ENCODE measurements around the gene SLC4A5.

Gene SLC4A5

DNA sequence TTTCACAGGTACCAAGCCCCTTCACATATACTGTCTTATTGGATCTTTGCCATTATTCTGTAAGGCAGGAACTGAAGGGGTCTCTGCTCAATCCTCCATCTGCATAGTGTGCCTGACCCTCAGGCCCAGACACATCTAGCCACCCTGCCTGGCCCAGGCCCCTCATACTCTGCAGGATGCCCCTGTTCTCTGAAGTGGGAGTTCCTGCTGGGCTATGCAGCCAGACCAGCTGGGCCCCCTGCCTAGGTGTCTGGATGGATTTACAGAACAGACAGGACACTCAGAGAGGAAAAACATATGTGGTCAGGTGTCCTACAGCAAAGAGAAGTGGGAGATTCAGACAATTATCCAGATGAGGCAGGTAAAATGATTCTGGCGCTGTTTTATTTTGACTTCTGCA, 42.0 kb downstream of the SLC4A5 start:
- Histone ChIP-seq H3K9me3 (ENCODE audit: control insufficient read depth in 2 of 2, low read length in 2 of 2) (peaks cover 0 to 4% of the 10 kb centered on the region in 2 donors), H3K27ac (ENCODE audit: low read depth in 2 of 2, low read length in 2 of 2) (no peak overlapping the region), H3K27me3 (ENCODE audit: control insufficient read depth in 2 of 2, insufficient read depth in 2 of 2, low read length in 2 of 2) (no peaks in the 10 kb centered on the region), H3K36me3 (ENCODE audit: control insufficient read depth in 2 of 2, insufficient read depth in 2 of 2, low read length in 2 of 2) (no peaks in the 10 kb centered on the region), H3K4me1 (ENCODE audit: control insufficient read depth in 2 of 2, insufficient read depth in 2 of 2, low read length in 2 of 2) (no peaks in the 10 kb centered on the region), H3K9ac (ENCODE audit: low read depth in 1 of 2, low read length in 2 of 2) (no peak overlapping the region), H3K4me3 (ENCODE audit: low read length in 2 of 2) (no peak overlapping the region)

DNA sequence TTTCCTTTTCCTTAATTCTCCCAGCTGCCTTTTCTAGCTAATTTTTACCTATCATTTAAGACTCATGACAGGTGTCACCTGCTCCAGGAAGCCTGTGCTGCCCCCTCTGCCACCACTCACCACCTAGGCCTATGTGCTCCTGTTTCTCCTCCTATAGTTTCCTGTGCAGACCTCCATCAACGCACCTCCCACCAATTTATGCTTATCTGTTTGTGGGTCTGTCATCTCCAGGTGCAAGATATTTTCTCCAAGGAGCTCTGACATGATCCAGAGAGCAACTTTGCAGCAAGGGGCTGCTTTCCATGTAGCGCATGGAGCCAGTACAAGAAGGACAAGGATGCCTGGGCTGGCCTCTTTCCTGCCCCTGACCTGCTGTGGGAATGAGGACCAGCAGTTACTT, 42.7 kb downstream of the SLC4A5 start:
- Histone ChIP-seq H3K9me3 (ENCODE audit: control insufficient read depth in 2 of 2, low read length in 2 of 2) (peaks cover 0 to 4% of the 10 kb centered on the region in 2 donors), H3K27ac (ENCODE audit: low read depth in 2 of 2, low read length in 2 of 2) (no peak overlapping the region), H3K4me1 (ENCODE audit: control insufficient read depth in 2 of 2, insufficient read depth in 2 of 2, low read length in 2 of 2) (no peaks in the 10 kb centered on the region), H3K36me3 (ENCODE audit: control insufficient read depth in 2 of 2, insufficient read depth in 2 of 2, low read length in 2 of 2) (no peaks in the 10 kb centered on the region), H3K27me3 (ENCODE audit: control insufficient read depth in 2 of 2, insufficient read depth in 2 of 2, low read length in 2 of 2) (no peaks in the 10 kb centered on the region), H3K9ac (ENCODE audit: low read depth in 1 of 2, low read length in 2 of 2) (no peak overlapping the region), H3K4me3 (ENCODE audit: low read length in 2 of 2) (no peak overlapping the region)

DNA sequence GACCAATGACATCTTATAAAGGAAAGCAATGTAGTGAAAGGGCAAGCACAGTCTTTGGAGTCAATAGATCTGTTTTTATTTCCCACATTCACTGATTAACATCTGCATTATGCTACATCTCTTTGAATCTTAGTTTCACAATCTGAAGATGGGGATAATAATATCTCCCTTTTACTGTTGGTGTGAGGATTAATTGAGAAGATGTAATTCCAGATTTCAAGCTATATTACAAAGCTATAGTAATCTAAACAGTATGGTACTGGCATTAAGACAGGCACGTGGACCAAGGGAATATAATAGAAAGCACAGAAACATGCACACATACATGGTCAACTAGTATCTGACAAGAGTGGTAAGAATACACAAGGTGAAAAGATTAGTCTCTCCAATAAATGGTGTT, 45.3 kb downstream of the SLC4A5 start:
- H3K27ac ChIP-seq (ENCODE audit: low read depth in 2 of 2, low read length in 2 of 2) = no peak overlapping the region
- no peaks in the 10 kb centered on the region for H3K36me3 ChIP-seq (ENCODE audit: control insufficient read depth in 2 of 2, insufficient read depth in 2 of 2, low read length in 2 of 2)
- H3K9me3 ChIP-seq (ENCODE audit: control insufficient read depth in 2 of 2, low read length in 2 of 2) = peaks cover 0 to 4% of the 10 kb centered on the region in 2 donors
- H3K4me1 ChIP-seq (ENCODE audit: control insufficient read depth in 2 of 2, insufficient read depth in 2 of 2, low read length in 2 of 2) = no peaks in the 10 kb centered on the region
- H3K4me3 ChIP-seq (ENCODE audit: low read length in 2 of 2) = no peak overlapping the region
- H3K9ac ChIP-seq (ENCODE audit: low read depth in 1 of 2, low read length in 2 of 2) = no peak overlapping the region
- no peaks in the 10 kb centered on the region for H3K27me3 ChIP-seq (ENCODE audit: control insufficient read depth in 2 of 2, insufficient read depth in 2 of 2, low read length in 2 of 2)

DNA sequence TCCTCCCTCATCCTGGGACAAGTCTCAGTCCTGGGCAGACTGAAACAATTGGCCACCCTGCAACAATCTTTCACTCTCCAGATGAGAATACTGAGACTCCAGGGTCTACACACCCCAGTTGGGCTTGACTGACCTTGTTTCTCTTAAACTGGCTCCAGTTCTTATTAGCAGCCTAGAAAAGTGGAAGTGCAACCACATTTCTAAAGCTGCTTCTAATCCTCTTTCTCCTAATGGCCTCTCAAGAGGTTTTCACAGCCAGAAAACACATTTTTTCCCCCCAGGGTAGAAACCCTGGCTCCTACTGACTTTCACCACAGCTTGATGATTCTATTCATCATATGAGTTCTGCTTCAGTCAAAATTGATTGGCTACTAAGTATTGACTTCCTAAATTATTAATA, 45.8 kb downstream of the SLC4A5 start:
- Histone ChIP-seq H3K27me3 (ENCODE audit: control insufficient read depth in 2 of 2, insufficient read depth in 2 of 2, low read length in 2 of 2) (no peaks in the 10 kb centered on the region), H3K9ac (ENCODE audit: low read depth in 1 of 2, low read length in 2 of 2) (no peak overlapping the region), H3K4me1 (ENCODE audit: control insufficient read depth in 2 of 2, insufficient read depth in 2 of 2, low read length in 2 of 2) (no peaks in the 10 kb centered on the region), H3K9me3 (ENCODE audit: control insufficient read depth in 2 of 2, low read length in 2 of 2) (peaks cover 0 to 4% of the 10 kb centered on the region in 2 donors), H3K36me3 (ENCODE audit: control insufficient read depth in 2 of 2, insufficient read depth in 2 of 2, low read length in 2 of 2) (no peaks in the 10 kb centered on the region), H3K4me3 (ENCODE audit: low read length in 2 of 2) (no peak overlapping the region), H3K27ac (ENCODE audit: low read depth in 2 of 2, low read length in 2 of 2) (no peak overlapping the region)

- Histone ChIP-seq H3K27me3 (ENCODE audit: control insufficient read depth in 2 of 2, insufficient read depth in 2 of 2, low read length in 2 of 2) (no peaks in the 10 kb centered on the region), H3K36me3 (ENCODE audit: control insufficient read depth in 2 of 2, insufficient read depth in 2 of 2, low read length in 2 of 2) (no peaks in the 10 kb centered on the region), H3K9ac (ENCODE audit: low read depth in 1 of 2, low read length in 2 of 2) (no peak overlapping the region), H3K9me3 (ENCODE audit: control insufficient read depth in 2 of 2, low read length in 2 of 2) (peaks cover 0 to 3% of the 10 kb centered on the region in 2 donors), H3K27ac (ENCODE audit: low read depth in 2 of 2, low read length in 2 of 2) (no peak overlapping the region), H3K4me3 (ENCODE audit: low read length in 2 of 2) (no peak overlapping the region), H3K4me1 (ENCODE audit: control insufficient read depth in 2 of 2, insufficient read depth in 2 of 2, low read length in 2 of 2) (peaks cover 2 to 6% of the 10 kb centered on the region in 2 donors)
Observed at GRCh38 chr2:74293191-74293991, 49.8 kb downstream of the SLC4A5 start.

GRCh38 chr2:74292751-74293150, 50.5 kb downstream of the SLC4A5 start:
- H3K27ac ChIP-seq (ENCODE audit: low read depth in 2 of 2, low read length in 2 of 2) = no peak overlapping the region

GRCh38 chr2:74291886-74292621, 51.2 kb downstream of the SLC4A5 start:
- Histone ChIP-seq H3K27ac (ENCODE audit: low read depth in 2 of 2, low read length in 2 of 2) (no peak overlapping the region), H3K9me3 (ENCODE audit: control insufficient read depth in 2 of 2, low read length in 2 of 2) (no peaks in the 10 kb centered on the region), H3K27me3 (ENCODE audit: control insufficient read depth in 2 of 2, insufficient read depth in 2 of 2, low read length in 2 of 2) (no peaks in the 10 kb centered on the region)

More at GRCh38 chr2:74292751-74293150, 50.5 kb downstream of the SLC4A5 start:
- Histone ChIP-seq H3K4me1 (ENCODE audit: control insufficient read depth in 2 of 2, insufficient read depth in 2 of 2, low read length in 2 of 2) (peaks cover 2 to 6% of the 10 kb centered on the region in 2 donors), H3K9ac (ENCODE audit: low read depth in 1 of 2, low read length in 2 of 2) (no peak overlapping the region), H3K9me3 (ENCODE audit: control insufficient read depth in 2 of 2, low read length in 2 of 2) (no peaks in the 10 kb centered on the region), H3K36me3 (ENCODE audit: control insufficient read depth in 2 of 2, insufficient read depth in 2 of 2, low read length in 2 of 2) (no peaks in the 10 kb centered on the region), H3K27me3 (ENCODE audit: control insufficient read depth in 2 of 2, insufficient read depth in 2 of 2, low read length in 2 of 2) (no peaks in the 10 kb centered on the region), H3K4me3 (ENCODE audit: low read length in 2 of 2) (no peak overlapping the region)

GRCh38 chr2:74291218-74291544, 52.0 kb downstream of the SLC4A5 start:
- Histone ChIP-seq H3K9ac (ENCODE audit: low read depth in 1 of 2, low read length in 2 of 2) (no peak overlapping the region), H3K4me1 (ENCODE audit: control insufficient read depth in 2 of 2, insufficient read depth in 2 of 2, low read length in 2 of 2) (peaks cover 2 to 6% of the 10 kb centered on the region in 2 donors), H3K36me3 (ENCODE audit: control insufficient read depth in 2 of 2, insufficient read depth in 2 of 2, low read length in 2 of 2) (no peaks in the 10 kb centered on the region), H3K4me3 (ENCODE audit: low read length in 2 of 2) (no peak overlapping the region), H3K27me3 (ENCODE audit: control insufficient read depth in 2 of 2, insufficient read depth in 2 of 2, low read length in 2 of 2) (no peaks in the 10 kb centered on the region), H3K9me3 (ENCODE audit: control insufficient read depth in 2 of 2, low read length in 2 of 2) (no peaks in the 10 kb centered on the region), H3K27ac (ENCODE audit: low read depth in 2 of 2, low read length in 2 of 2) (no peak overlapping the region)

More at GRCh38 chr2:74291886-74292621, 51.2 kb downstream of the SLC4A5 start:
- Histone ChIP-seq H3K4me1 (ENCODE audit: control insufficient read depth in 2 of 2, insufficient read depth in 2 of 2, low read length in 2 of 2) (peaks cover 2 to 6% of the 10 kb centered on the region in 2 donors), H3K9ac (ENCODE audit: low read depth in 1 of 2, low read length in 2 of 2) (no peak overlapping the region), H3K4me3 (ENCODE audit: low read length in 2 of 2) (no peak overlapping the region), H3K36me3 (ENCODE audit: control insufficient read depth in 2 of 2, insufficient read depth in 2 of 2, low read length in 2 of 2) (no peaks in the 10 kb centered on the region)

DNA sequence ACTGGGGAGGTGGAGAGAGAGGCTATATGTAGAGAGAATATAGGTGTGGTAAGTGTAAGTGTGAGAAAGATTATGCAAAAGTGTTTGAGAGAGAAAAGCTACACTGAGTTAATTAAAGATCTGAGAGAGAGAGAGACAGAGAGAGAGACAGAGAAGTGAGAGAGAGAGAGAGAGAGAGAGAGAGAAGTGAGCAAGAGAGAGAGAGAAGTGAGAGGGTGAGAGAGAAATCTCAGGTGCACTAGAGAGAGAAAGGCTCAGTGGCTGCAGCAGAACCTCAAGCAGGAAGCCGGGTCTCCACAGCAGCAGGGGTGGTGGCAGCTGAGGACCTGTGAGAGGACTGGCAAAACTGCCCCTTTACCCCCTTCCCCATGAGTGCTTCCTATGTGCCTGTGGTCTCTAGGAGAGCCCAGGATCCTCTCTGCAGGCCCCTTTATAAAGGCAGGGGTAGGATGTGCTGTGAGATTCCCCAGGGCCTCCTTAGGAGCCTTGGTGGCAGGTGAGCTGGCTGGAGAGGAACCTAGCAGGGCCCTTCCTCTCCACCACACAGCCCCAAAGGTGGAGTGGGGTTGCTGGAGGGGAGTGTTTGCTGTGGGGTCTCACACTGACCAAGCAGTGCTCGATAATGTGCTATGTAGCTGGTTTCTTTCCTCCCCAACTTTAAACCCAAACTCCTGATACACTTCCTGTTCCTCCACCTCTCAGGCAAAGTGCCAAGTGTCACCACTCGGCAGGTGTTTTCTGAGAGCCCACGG, 52.6 kb downstream of the SLC4A5 start:
- H3K4me3 ChIP-seq (ENCODE audit: low read length in 2 of 2) = no peak overlapping the region
- no peak overlapping the region for H3K27ac ChIP-seq (ENCODE audit: low read depth in 2 of 2, low read length in 2 of 2)
- H3K9ac ChIP-seq (ENCODE audit: low read depth in 1 of 2, low read length in 2 of 2) = no peak overlapping the region
- H3K27me3 ChIP-seq (ENCODE audit: control insufficient read depth in 2 of 2, insufficient read depth in 2 of 2, low read length in 2 of 2) = no peaks in the 10 kb centered on the region
- H3K9me3 ChIP-seq (ENCODE audit: control insufficient read depth in 2 of 2, low read length in 2 of 2) = no peaks in the 10 kb centered on the region
- peaks cover 2 to 6% of the 10 kb centered on the region in 2 donors for H3K4me1 ChIP-seq (ENCODE audit: control insufficient read depth in 2 of 2, insufficient read depth in 2 of 2, low read length in 2 of 2)
- no peaks in the 10 kb centered on the region for H3K36me3 ChIP-seq (ENCODE audit: control insufficient read depth in 2 of 2, insufficient read depth in 2 of 2, low read length in 2 of 2)

DNA sequence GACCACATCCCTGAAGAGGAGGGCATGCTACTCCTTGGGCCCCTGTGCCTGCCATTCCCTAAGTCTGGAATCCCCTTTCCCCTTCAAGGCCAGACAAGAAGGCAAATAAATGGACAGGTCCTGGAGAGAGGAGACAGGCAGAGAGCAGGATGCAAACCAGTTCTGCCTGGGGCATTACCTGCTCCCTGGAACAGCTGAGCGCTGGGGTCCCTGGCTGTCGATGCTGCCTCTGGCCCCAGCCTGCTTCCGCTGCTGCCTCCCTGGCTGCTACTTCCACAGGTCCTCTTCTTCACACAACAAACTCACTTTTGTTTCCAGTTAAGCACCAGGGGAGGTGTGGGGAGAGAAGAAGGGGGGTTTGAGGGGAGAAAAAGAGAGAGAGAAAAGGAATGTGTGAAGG, 53.1 kb downstream of the SLC4A5 start:
- Histone ChIP-seq H3K9me3 (ENCODE audit: control insufficient read depth in 2 of 2, low read length in 2 of 2) (no peaks in the 10 kb centered on the region), H3K9ac (ENCODE audit: low read depth in 1 of 2, low read length in 2 of 2) (no peak overlapping the region), H3K27ac (ENCODE audit: low read depth in 2 of 2, low read length in 2 of 2) (no peak overlapping the region), H3K4me3 (ENCODE audit: low read length in 2 of 2) (no peak overlapping the region), H3K36me3 (ENCODE audit: control insufficient read depth in 2 of 2, insufficient read depth in 2 of 2, low read length in 2 of 2) (no peaks in the 10 kb centered on the region), H3K4me1 (ENCODE audit: control insufficient read depth in 2 of 2, insufficient read depth in 2 of 2, low read length in 2 of 2) (peaks cover 2 to 6% of the 10 kb centered on the region in 2 donors), H3K27me3 (ENCODE audit: control insufficient read depth in 2 of 2, insufficient read depth in 2 of 2, low read length in 2 of 2) (no peaks in the 10 kb centered on the region)

All from mucosa of rectum (tissue), 2 donors.